Neural crest cell (in vitro differentiated cells): ENCODE measurements around the gene SLC26A2. TPM values are rescaled to one million over a fixed set of nuclear protein-coding genes. Genes with fewer than 3 reads are reported as not detected.

Source experiments
- DNase-seq: peaks from one replicate; pipeline ENCODE4 v3.0.0; 2021; ENCODE audit warnings: low read depth, mixed read lengths, low spot score
- H3K27ac Mint-ChIP-seq: one replicate; pipeline ENCODE4 v1.8.0; 2021; ENCODE audit warnings: mild to moderate bottlenecking, mixed read lengths; ENCODE audit not compliant: unreplicated experiment
- H3K27me3 Mint-ChIP-seq: 2 replicates; pipeline ENCODE4 v1.8.0; 2021; ENCODE audit warnings: low read depth, mild to moderate bottlenecking, mixed read lengths
- H3K36me3 Mint-ChIP-seq: 2 replicates; pipeline ENCODE4 v1.8.0; 2021; ENCODE audit warnings: low read depth, mild to moderate bottlenecking, mixed read lengths
- H3K4me1 Mint-ChIP-seq: 2 replicates; pipeline ENCODE4 v1.8.0; 2021; ENCODE audit warnings: mixed read lengths
- H3K4me3 Mint-ChIP-seq: one replicate; pipeline ENCODE4 v1.8.0; 2021; ENCODE audit warnings: mild to moderate bottlenecking, mixed read lengths
- H3K9me3 Mint-ChIP-seq: 2 replicates; pipeline ENCODE4 v1.8.0; 2021; ENCODE audit warnings: mixed read lengths
- CTCF ChIP-seq: fragments of 200-600 bp; sonication (generic); conservative IDR thresholded peaks from 2 replicates; pipeline ENCODE4 v1.5.0; 2021; ENCODE audit warnings: antibody characterized with exemption, mild to moderate bottlenecking
- total RNA-seq: library from RNA; stranded (reverse); gene quantifications from 2 replicates; pipeline ENCODE4 v1.2.1, GENCODE V29; 2021

SLC26A2 gene
- total RNA-seq, 1 donor from 2014 or later, result 14.3 TPM

GRCh38 chr5:149966946-149967345 lies 6.4 kb downstream of the SLC26A2 start:
- H3K27me3 Mint-ChIP-seq, result no peaks in the 10 kb centered on the region
- no peak for TF ChIP-seq CTCF

GRCh38 chr5:149969181-149969930 lies 8.8 kb downstream of the SLC26A2 start:
- Mint-ChIP-seq H3K36me3 (peaks cover 4% of the 10 kb centered on the region), H3K4me1 (no peaks in the 10 kb centered on the region), H3K27me3 (no peaks in the 10 kb centered on the region), H3K27ac (no peak overlapping the region), H3K4me3 (no peak overlapping the region), H3K9me3 (no peaks in the 10 kb centered on the region)
- no peak for DNase-seq
- no peak for TF ChIP-seq CTCF

More at GRCh38 chr5:149966946-149967345, 6.4 kb downstream of the SLC26A2 start:
- no peak overlapping the region for H3K4me3 Mint-ChIP-seq
- no peaks in the 10 kb centered on the region for H3K9me3 Mint-ChIP-seq
- peaks cover 7% of the 10 kb centered on the region for H3K4me1 Mint-ChIP-seq
- DNase-seq, result no peak
- no peak overlapping the region for H3K27ac Mint-ChIP-seq
- H3K36me3 Mint-ChIP-seq, result peaks cover 1% of the 10 kb centered on the region

GRCh38 chr5:149975409-149975808 lies 14.9 kb downstream of the SLC26A2 start:
- Mint-ChIP-seq H3K4me3 (no peak overlapping the region), H3K36me3 (peaks cover 4% of the 10 kb centered on the region), H3K27me3 (no peaks in the 10 kb centered on the region), H3K27ac (no peak overlapping the region), H3K9me3 (no peaks in the 10 kb centered on the region), H3K4me1 (no peaks in the 10 kb centered on the region)
- DNase-seq, result no peak
- no peak for TF ChIP-seq CTCF

- DNase-seq, result no peak
- H3K36me3 Mint-ChIP-seq, result no peaks in the 10 kb centered on the region
- no peaks in the 10 kb centered on the region for H3K27me3 Mint-ChIP-seq
- no peaks in the 10 kb centered on the region for H3K9me3 Mint-ChIP-seq
- no peak overlapping the region for H3K27ac Mint-ChIP-seq
- H3K4me1 Mint-ChIP-seq, result no peaks in the 10 kb centered on the region
- no peak overlapping the region for H3K4me3 Mint-ChIP-seq
- TF ChIP-seq CTCF, result no peak
Observed at GRCh38 chr5:149979896-149980295, 19.3 kb downstream of the SLC26A2 start.

- Mint-ChIP-seq H3K36me3 (no peaks in the 10 kb centered on the region), H3K9me3 (no peaks in the 10 kb centered on the region), H3K4me3 (no peak overlapping the region), H3K4me1 (no peaks in the 10 kb centered on the region), H3K27ac (no peak overlapping the region), H3K27me3 (no peaks in the 10 kb centered on the region)
- DNase-seq, result no peak
- no peak for TF ChIP-seq CTCF
Observed at GRCh38 chr5:149981206-149981605, 20.6 kb downstream of the SLC26A2 start.
